ENCODE results near the gene GJA4.

Gene GJA4

GRCh38 chr1:34787461-34788420 is 5.1 kb upstream of the GJA4 start:
- TF ChIP-seq CTCF (IDR thresholded peaks at IDR 0.05; ENCODE audit: insufficient read depth, low read depth, low read length, missing control alignments) = peak; percentile 40
- DNase-seq (ENCODE audit: low read depth) = peak; percentile 52

GRCh38 chr1:34790985-34791384 is 1.8 kb upstream of the GJA4 start:
- TF ChIP-seq CTCF (IDR thresholded peaks at IDR 0.05; ENCODE audit: insufficient read depth, low read depth, low read length, missing control alignments) = no peak
- H3K4me3 ChIP-seq (ENCODE audit: low read depth, low read length) = no peak overlapping the region
- DNase-seq (ENCODE audit: low read depth) = no peak

More at GRCh38 chr1:34787461-34788420, 5.1 kb upstream of the GJA4 start:
- H3K4me3 ChIP-seq (ENCODE audit: low read depth, low read length) = no peak overlapping the region

- TF ChIP-seq CTCF (IDR thresholded peaks at IDR 0.05; ENCODE audit: insufficient read depth, low read depth, low read length, missing control alignments) = no peak
- no peak overlapping the region for H3K4me3 ChIP-seq (ENCODE audit: low read depth, low read length)
- no peak for DNase-seq (ENCODE audit: low read depth)
These were observed 375 bp upstream of the GJA4 start for GRCh38 chr1:34792424-34792823.

GRCh38 chr1:34794001-34794789 is 1.4 kb downstream of the GJA4 start:
- no peak overlapping the region for H3K4me3 ChIP-seq (ENCODE audit: low read depth, low read length)
- TF ChIP-seq CTCF (IDR thresholded peaks at IDR 0.05; ENCODE audit: insufficient read depth, low read depth, low read length, missing control alignments) = no peak
- no peak for DNase-seq (ENCODE audit: low read depth)

GRCh38 chr1:34794790-34795180 is 2.0 kb downstream of the GJA4 start:
- no peak for DNase-seq (ENCODE audit: low read depth)
- TF ChIP-seq CTCF (IDR thresholded peaks at IDR 0.05; ENCODE audit: insufficient read depth, low read depth, low read length, missing control alignments) = no peak
- H3K4me3 ChIP-seq (ENCODE audit: low read depth, low read length) = no peak overlapping the region

GRCh38 chr1:34795916-34796315 is 3.1 kb downstream of the GJA4 start:
- DNase-seq (ENCODE audit: low read depth) = no peak
- no peak overlapping the region for H3K4me3 ChIP-seq (ENCODE audit: low read depth, low read length)
- TF ChIP-seq CTCF (IDR thresholded peaks at IDR 0.05; ENCODE audit: insufficient read depth, low read depth, low read length, missing control alignments) = no peak

All from GM12865 (cell line).